CD14-positive monocyte (primary cell): Measurements from ENCODE around the gene CENPU. TPM values are rescaled to one million over a fixed set of nuclear protein-coding genes. Genes with fewer than 3 reads are reported as not detected.

Source experiments
- DNase-seq, 3 donors: peaks; one replicate each; pipeline ENCODE4 v3.0.0-alpha.2; 2011 to 2022
- H2AFZ ChIP-seq: 2 replicates; pipeline ENCODE4 v1.6.0; 2012; ENCODE audit warnings: mild to moderate bottlenecking, low read depth, low read length, inconsistent platforms; ENCODE audit not compliant: insufficient read depth, poor library complexity, severe bottlenecking
- H3K27ac ChIP-seq, 2 donors: 1 replicate in 1 of 2; 2 replicates in 1 of 2; pipeline ENCODE4 v1.5.1; 2012 to 2013; ENCODE audit warnings: low read length in 2 of 2, control low read depth in 1 of 2, inconsistent platforms in 1 of 2, low read depth in 1 of 2, mild to moderate bottlenecking in 1 of 2
- H3K27me3 ChIP-seq, 2 donors: one replicate each; pipeline versions ENCODE4 v1.6.0 to v1.6.1; 2011 to 2013; ENCODE audit warnings: low read length in 2 of 2; ENCODE audit not compliant: control insufficient read depth in 2 of 2, insufficient read depth in 2 of 2
- H3K36me3 ChIP-seq, 2 donors: replicated peaks in 1 of 2; 1 replicate in 1 of 2; 2 replicates in 1 of 2; pipeline versions ENCODE4 v1.5.1 to v1.6.1; 2012 to 2013; ENCODE audit warnings: low read length in 2 of 2, control low read depth in 1 of 2, inconsistent platforms in 1 of 2, mild to moderate bottlenecking in 1 of 2; ENCODE audit not compliant: insufficient read depth in 2 of 2, control insufficient read depth in 1 of 2
- H3K4me1 ChIP-seq, 2 donors: 1 replicate in 1 of 2; 2 replicates in 1 of 2; pipeline versions ENCODE4 v1.5.1 to v1.6.1; 2012 to 2013; ENCODE audit warnings: low read length in 2 of 2, control low read depth in 1 of 2, inconsistent platforms in 1 of 2, mild to moderate bottlenecking in 1 of 2, moderate library complexity in 1 of 2; ENCODE audit not compliant: insufficient read depth in 2 of 2, control insufficient read depth in 1 of 2
- H3K4me2 ChIP-seq: replicated peaks from 2 replicates; pipeline ENCODE3; 2012; ENCODE audit warnings: low read length, moderate library complexity, mild to moderate bottlenecking; ENCODE audit not compliant: poor library complexity, severe bottlenecking; ENCODE audit errors: extremely low read depth
- H3K4me3 ChIP-seq, 3 experiments: fragments of 200-600 bp in 1 of 3; sonication (generic) in 1 of 3; replicated peaks in 1 of 3; 1 replicate in 2 of 3; 2 replicates in 1 of 3; pipeline ENCODE4 v1.5.1; 2011 to 2013; ENCODE audit warnings: low read length in 3 of 3, mild to moderate bottlenecking in 3 of 3, control low read depth in 2 of 3, low read depth in 2 of 3, inconsistent platforms in 1 of 3, moderate library complexity in 1 of 3
- H3K79me2 ChIP-seq: 2 replicates; pipeline ENCODE4 v1.6.0; 2012; ENCODE audit warnings: mild to moderate bottlenecking, control low read depth, inconsistent platforms, low read length, moderate library complexity; ENCODE audit not compliant: insufficient read depth
- H3K9ac ChIP-seq: 2 replicates; pipeline ENCODE4 v1.6.0; 2017; ENCODE audit warnings: low read length, mild to moderate bottlenecking; ENCODE audit not compliant: insufficient read depth, poor library complexity, severe bottlenecking
- H3K9me3 ChIP-seq, 2 donors: replicated peaks in 1 of 2; 1 replicate in 1 of 2; 2 replicates in 1 of 2; pipeline versions ENCODE4 v1.5.1 to v1.6.1; 2012 to 2013; ENCODE audit warnings: low read length in 2 of 2, control low read depth in 1 of 2; ENCODE audit not compliant: control insufficient read depth in 1 of 2, insufficient read depth in 1 of 2
- H4K20me1 ChIP-seq: 2 replicates; pipeline ENCODE4 v1.6.0; 2012; ENCODE audit warnings: mild to moderate bottlenecking, low read length, control low read depth, moderate library complexity; ENCODE audit not compliant: insufficient read depth
- H3K27ac Mint-ChIP-seq, 7 donors: one replicate each; pipeline ENCODE4 v1.8.0; 2020; ENCODE audit warnings: mild to moderate bottlenecking in 7 of 7, mixed read lengths in 7 of 7, moderate library complexity in 6 of 7, inconsistent platforms in 2 of 7
- H3K27me3 Mint-ChIP-seq, 3 donors: one replicate each; pipeline ENCODE4 v1.8.0; 2021 to 2022; ENCODE audit warnings: low read depth in 3 of 3, mild to moderate bottlenecking in 3 of 3, mixed read lengths in 3 of 3, moderate library complexity in 3 of 3, inconsistent platforms in 1 of 3
- H3K36me3 Mint-ChIP-seq, 2 donors: one replicate each; pipeline ENCODE4 v1.8.0; 2020; ENCODE audit warnings: mixed read lengths in 2 of 2, inconsistent platforms in 1 of 2, mild to moderate bottlenecking in 1 of 2
- H3K4me1 Mint-ChIP-seq: one replicate; pipeline ENCODE4 v1.8.0; 2020; ENCODE audit warnings: mild to moderate bottlenecking, mixed read lengths
- H3K4me3 Mint-ChIP-seq, 2 donors: one replicate each; pipeline ENCODE4 v1.8.0; 2020; ENCODE audit warnings: mild to moderate bottlenecking in 2 of 2, mixed read lengths in 2 of 2, moderate library complexity in 1 of 2
- H3K9me3 Mint-ChIP-seq, 7 donors: one replicate each; pipeline ENCODE4 v1.8.0; 2020 to 2022; ENCODE audit warnings: mixed read lengths in 7 of 7, mild to moderate bottlenecking in 6 of 7, moderate library complexity in 6 of 7, inconsistent platforms in 2 of 7
- CTCF ChIP-seq: fragments of 200-600 bp; IDR thresholded peaks from one replicate; pipeline ENCODE4 v1.8.0; 2022; ENCODE audit warnings: antibody characterized with exemption, mild to moderate bottlenecking
- WGBS: methylation state at CpG from one replicate; pipeline ENCODE4 v1.1.5; 2013; ENCODE audit warnings: missing lambda C conversion rate; ENCODE audit not compliant: insufficient coverage; 5-methylcytosine and 5-hydroxymethylcytosine counted together
- intact Hi-C, 2 donors: fragments of 100-400 bp; cut with micrococcal nuclease; formaldehyde crosslinking; loops; one replicate each; pipeline versions ENCODE4 v1.15.0 to v1.15.1; 2023
- polyA plus RNA-seq, 3 donors: library from polyadenylated mRNA; depleted of rRNA in 1 of 3; unstranded in 2 of 3; stranded (reverse) in 1 of 3; fragments of 300-500 nt in 2 of 3; fragments of >200 nt in 1 of 3; fragmentation: Illumina TruSeq in 2 of 3; gene quantifications; 1 replicate in 2 of 3; 2 replicates in 1 of 3; pipeline ENCODE4 v1.2.3, GENCODE V29; 2012 to 2021

The CENPU gene
- polyA plus RNA-seq, 3 donors = 1.2 to 1.6 (median 1.5) TPM

- Mint-ChIP-seq H3K9me3 (peaks cover 0 to 5% (median 0%) of the 10 kb centered on the region in 7 donors), H3K27ac (peak overlapping the region in 1 of 7 donors; percentile 50), H3K36me3 (peaks cover 45 to 77% of the 10 kb centered on the region in 2 donors), H3K4me3 (no peak overlapping the region), H3K4me1 (no peaks in the 10 kb centered on the region), H3K27me3 (no peaks in the 10 kb centered on the region)
- Histone ChIP-seq H3K4me3 (no peak overlapping the region), H4K20me1 (no peaks in the 10 kb centered on the region), H3K79me2 (peaks cover 49% of the 10 kb centered on the region), H3K36me3 (peaks cover 7 to 69% of the 10 kb centered on the region in 2 donors), H3K9ac (no peak overlapping the region), H2AFZ (no peak overlapping the region), H3K27ac (peak overlapping the region in 1 of 2 donors; percentile 45), H3K27me3 (no peaks in the 10 kb centered on the region), H3K4me2 (no peak overlapping the region), H3K4me1 (no peaks in the 10 kb centered on the region), H3K9me3 (no peaks in the 10 kb centered on the region)
- intact Hi-C loops = no loop called here
- 92% methylated on average over 2 of the region's 3 CpGs for WGBS
- DNase-seq = no peak
- no peak for TF ChIP-seq CTCF
These were observed 14.5 kb downstream of the CENPU start for GRCh38 chr4:184719407-184719806.

DNA sequence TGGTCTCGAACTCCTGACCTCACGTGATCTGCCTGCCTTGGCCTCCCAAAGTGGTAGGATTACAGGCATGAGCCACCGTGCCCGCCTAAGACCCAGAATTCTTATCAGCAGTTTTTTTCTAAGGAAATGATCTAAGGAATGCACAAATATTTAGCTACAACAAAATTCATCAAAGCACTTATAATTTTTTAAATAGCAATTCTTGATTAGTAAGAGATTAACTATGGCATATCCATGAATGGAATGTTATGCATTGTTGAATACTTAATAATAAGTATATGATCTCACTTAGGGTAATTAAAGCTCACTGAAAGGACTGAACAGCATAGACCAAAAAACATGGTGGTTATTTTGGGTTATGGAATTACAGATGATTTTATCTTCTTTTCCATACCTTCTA is 18.4 kb downstream of the CENPU start:
- intact Hi-C loops = no loop called here
- H3K9me3 ChIP-seq = no peaks in the 10 kb centered on the region
- H4K20me1 ChIP-seq = no peaks in the 10 kb centered on the region
- Mint-ChIP-seq H3K27me3 (no peaks in the 10 kb centered on the region), H3K9me3 (no peaks in the 10 kb centered on the region), H3K27ac (peak overlapping the region in 1 of 7 donors; percentile 41), H3K4me1 (no peaks in the 10 kb centered on the region), H3K4me3 (no peak overlapping the region), H3K36me3 (peaks cover 36 to 62% of the 10 kb centered on the region in 2 donors)
- TF ChIP-seq CTCF = no peak
- H3K4me3 ChIP-seq = no peak overlapping the region
- H2AFZ ChIP-seq = no peak overlapping the region
- peaks cover 17 to 53% of the 10 kb centered on the region in 2 donors for H3K36me3 ChIP-seq
- no peak overlapping the region for H3K4me2 ChIP-seq
- no peak overlapping the region for H3K9ac ChIP-seq
- H3K79me2 ChIP-seq = peaks cover 39% of the 10 kb centered on the region
- no peaks in the 10 kb centered on the region for H3K27me3 ChIP-seq
- WGBS = no CpG with 5 or more reads among the region's 4 CpGs
- H3K4me1 ChIP-seq = no peaks in the 10 kb centered on the region
- no peak overlapping the region for H3K27ac ChIP-seq
- no peak for DNase-seq
